Nephron progenitor cell (in vitro differentiated cells): ENCODE results near the gene BRMS1.

Source experiments
- DNase-seq: peaks from one replicate; pipeline ENCODE4 v3.0.0; 2021
- H3K27ac Mint-ChIP-seq: 2 replicates; pipeline ENCODE4 v1.8.0; 2021; ENCODE audit warnings: mild to moderate bottlenecking, moderate library complexity, mixed read lengths
- H3K27me3 Mint-ChIP-seq: 2 replicates; pipeline ENCODE4 v1.8.0; 2021; ENCODE audit warnings: mild to moderate bottlenecking, low read depth, mixed read lengths; ENCODE audit not compliant: poor library complexity
- H3K36me3 Mint-ChIP-seq: 2 replicates; pipeline ENCODE4 v1.8.0; 2021; ENCODE audit warnings: low read depth, mixed read lengths
- H3K4me1 Mint-ChIP-seq: 2 replicates; pipeline ENCODE4 v1.8.0; 2021; ENCODE audit warnings: mixed read lengths
- H3K4me3 Mint-ChIP-seq: 2 replicates; pipeline ENCODE4 v1.8.0; 2021; ENCODE audit warnings: mild to moderate bottlenecking, moderate library complexity, mixed read lengths
- H3K9me3 Mint-ChIP-seq: 2 replicates; pipeline ENCODE4 v1.8.0; 2021; ENCODE audit warnings: mild to moderate bottlenecking, moderate library complexity, mixed read lengths
- TF ChIP-seq, protein P1 (sequence below): fragments of 200-600 bp; sonication (generic); IDR thresholded peaks from 2 replicates; pipeline ENCODE4 v1.5.0; 2021; ENCODE audit warnings: antibody characterized with exemption

The BRMS1 gene

DNA sequence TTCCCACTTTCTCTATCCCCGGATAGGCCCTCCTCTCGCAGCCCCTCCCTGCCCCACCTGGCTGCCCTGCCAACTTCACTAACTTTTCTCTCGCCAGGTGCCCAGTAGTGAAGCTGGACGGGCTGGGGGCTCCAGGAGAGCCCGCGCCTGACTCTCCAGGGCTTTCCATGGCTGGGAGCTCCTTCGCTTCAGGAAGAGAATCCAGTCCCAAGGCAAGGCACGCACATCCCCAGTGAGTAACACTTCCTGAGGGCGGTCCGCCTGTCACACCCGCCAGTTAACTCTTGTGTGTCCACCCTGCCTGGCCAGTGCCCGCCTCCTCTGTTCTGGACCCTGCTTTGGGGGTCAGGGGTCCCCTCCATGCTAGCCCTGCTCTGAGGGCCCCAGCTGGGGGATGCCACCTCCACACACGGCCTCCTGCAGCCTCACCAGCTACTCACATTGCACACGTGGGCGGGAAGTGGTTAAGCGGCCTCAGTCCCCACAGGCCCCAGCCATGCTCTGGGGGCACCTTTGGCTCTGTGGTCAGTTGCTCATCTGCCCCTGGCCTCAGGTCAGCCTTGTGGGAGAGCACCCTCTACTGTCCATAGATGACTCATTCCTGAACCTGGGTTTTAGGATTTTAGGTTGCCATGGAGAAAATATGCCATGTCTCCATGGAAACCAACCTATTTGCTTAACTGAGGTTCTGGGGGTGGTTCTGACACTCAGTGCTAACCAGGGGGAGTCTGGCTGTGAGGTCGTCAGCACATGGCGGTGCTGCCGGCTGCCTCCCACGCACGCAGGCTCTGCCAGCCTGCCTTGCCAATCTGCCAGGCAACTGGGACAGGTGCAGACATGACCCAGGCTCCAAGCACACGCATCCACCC is 8.4 kb downstream of the BRMS1 start, which contains the start of gene RIN1:
RIN1 (minus strand) TSS at position 201 of the 869 bp plus-strand sequence; CDS start at position 169, 32 bp downstream.
- peaks cover 26% of the 10 kb centered on the region for H3K4me1 Mint-ChIP-seq
- H3K27ac Mint-ChIP-seq, result peak within 1 kb of the TSS; percentile 87
- no peaks in the 10 kb centered on the region for H3K9me3 Mint-ChIP-seq
- H3K27me3 Mint-ChIP-seq, result no peaks in the 10 kb centered on the region
- TF ChIP-seq, protein P1, sequence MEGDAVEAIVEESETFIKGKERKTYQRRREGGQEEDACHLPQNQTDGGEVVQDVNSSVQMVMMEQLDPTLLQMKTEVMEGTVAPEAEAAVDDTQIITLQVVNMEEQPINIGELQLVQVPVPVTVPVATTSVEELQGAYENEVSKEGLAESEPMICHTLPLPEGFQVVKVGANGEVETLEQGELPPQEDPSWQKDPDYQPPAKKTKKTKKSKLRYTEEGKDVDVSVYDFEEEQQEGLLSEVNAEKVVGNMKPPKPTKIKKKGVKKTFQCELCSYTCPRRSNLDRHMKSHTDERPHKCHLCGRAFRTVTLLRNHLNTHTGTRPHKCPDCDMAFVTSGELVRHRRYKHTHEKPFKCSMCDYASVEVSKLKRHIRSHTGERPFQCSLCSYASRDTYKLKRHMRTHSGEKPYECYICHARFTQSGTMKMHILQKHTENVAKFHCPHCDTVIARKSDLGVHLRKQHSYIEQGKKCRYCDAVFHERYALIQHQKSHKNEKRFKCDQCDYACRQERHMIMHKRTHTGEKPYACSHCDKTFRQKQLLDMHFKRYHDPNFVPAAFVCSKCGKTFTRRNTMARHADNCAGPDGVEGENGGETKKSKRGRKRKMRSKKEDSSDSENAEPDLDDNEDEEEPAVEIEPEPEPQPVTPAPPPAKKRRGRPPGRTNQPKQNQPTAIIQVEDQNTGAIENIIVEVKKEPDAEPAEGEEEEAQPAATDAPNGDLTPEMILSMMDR, result peak; percentile 30
- H3K4me3 Mint-ChIP-seq, result peak within 1 kb of the TSS; percentile 90
- peak; percentile 62 for DNase-seq
- peaks cover 3% of the 10 kb centered on the region for H3K36me3 Mint-ChIP-seq

DNA sequence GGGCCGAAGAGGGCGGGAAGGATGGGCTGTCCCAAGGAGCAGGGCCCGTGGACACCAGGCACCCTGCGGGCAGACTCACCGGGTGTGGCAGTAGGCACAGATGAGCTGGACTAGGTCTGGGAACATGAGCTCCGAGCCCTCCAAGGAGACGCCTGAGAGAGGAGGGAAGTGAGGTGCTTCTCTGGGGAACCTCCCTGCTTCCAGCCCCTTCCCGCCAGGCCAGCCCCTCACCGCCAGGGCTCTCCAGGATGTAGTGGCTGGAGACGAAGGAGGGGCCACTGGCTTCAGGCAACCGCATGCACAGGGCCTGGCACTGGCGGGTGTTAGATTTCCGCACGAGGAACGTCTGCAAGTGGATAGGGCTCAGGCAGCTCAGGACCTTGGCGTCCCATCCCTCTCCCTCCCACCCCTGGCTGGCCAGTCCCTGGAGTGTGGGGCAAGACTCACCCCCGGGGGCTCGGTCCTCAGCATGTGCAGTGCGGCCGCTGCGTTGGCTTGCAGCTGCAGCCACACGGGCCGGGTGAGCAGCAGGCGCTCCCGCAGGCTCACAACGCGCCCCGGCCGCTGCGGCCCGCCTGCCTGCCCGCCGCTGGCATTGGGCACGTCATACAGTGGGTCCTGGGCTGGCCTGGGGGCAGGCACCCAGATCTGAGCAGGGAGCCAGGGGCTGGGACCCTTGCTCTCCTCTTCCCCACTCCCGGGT is 9.2 kb downstream of the BRMS1 start:
- Mint-ChIP-seq H3K36me3 (no peaks in the 10 kb centered on the region), H3K27me3 (no peaks in the 10 kb centered on the region), H3K4me1 (peaks cover 27% of the 10 kb centered on the region), H3K4me3 (peak overlapping the region; percentile 90), H3K9me3 (no peaks in the 10 kb centered on the region), H3K27ac (no peak overlapping the region)
- TF ChIP-seq, protein P1, result no peak
- peak; percentile 59 for DNase-seq

DNA sequence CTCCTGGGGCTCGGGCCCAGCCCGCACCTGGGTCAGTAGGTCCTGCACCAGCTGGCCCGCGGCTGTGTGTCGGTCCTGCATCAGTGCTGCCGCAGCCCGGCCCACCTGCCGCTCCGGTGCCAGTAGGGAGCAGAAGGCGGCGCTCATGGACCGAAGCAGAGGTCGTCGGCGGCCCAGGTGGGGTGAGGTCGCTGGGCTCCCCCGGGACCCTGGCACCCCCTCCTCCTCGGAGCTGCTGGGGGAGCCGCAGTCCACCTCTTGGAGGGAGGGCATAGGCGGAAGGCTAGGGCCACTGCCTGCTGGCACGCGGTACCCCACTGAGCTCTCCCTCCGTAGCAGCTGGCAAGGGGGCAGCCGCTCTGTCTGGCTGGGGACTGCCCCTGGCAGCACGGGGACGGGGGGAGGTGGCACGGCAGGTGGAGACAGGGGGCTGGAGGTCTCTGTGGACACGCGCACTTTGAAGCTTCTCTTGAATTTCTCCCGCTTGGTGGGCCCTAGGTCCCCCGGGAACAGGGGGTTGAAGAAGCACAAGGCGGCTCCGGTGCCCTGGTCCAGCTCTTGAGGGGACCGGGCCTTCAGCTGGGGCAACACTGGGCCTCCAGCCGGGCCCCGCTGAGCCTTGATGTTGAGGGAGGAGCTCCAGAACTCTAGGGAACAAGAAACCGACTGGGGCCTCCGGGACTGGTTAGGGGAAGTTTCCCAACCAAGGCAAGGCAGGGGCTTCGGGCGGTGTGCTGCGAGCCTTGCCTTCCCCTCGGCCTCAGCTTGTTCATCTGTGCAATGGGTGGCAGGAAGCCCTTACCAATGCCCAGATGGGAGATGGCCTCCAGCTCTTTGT is 10.1 kb downstream of the BRMS1 start:
- Mint-ChIP-seq H3K27ac (no peak overlapping the region), H3K4me3 (peak overlapping the region; percentile 68), H3K36me3 (no peaks in the 10 kb centered on the region), H3K4me1 (peaks cover 35% of the 10 kb centered on the region), H3K9me3 (no peaks in the 10 kb centered on the region), H3K27me3 (no peaks in the 10 kb centered on the region)
- TF ChIP-seq, protein P1, result no peak
- no peak for DNase-seq

DNA sequence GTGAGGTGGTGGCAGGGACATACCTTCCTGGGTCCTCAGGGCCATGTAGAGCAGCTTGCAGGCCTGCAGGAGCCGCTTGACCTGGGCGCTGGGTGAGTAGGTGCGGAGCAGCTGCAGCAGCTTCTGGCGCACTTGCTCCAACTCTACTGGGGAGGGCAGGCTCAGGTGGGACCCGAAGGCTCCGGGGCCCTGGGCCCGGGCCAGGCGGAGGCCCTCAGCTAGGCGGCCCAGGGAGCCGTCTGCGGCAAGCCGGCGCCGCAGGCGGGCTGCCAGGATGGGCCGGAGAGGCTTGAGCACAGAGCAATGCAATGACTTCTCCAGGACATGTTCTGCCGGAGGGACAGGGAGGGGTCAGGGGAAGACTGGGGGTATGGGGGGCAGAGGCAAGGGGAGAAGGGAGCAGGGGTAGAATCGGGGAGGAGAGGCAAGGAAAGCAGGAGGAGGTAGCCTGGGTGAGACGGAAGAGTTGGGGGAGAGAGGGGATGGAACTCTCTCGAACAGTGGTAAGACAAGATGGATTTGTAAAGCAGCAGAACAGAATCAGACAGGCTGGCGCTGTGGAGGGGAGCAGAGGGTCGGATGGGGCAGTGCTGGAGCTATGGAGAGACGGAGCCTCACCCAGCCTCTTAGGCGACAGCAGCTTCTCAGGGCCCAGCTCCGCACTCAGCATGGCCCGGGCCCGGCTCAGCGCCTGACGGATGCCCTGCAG is 10.9 kb downstream of the BRMS1 start:
- peak overlapping the region; percentile 56 for H3K4me3 Mint-ChIP-seq
- H3K36me3 Mint-ChIP-seq, result no peaks in the 10 kb centered on the region
- H3K9me3 Mint-ChIP-seq, result no peaks in the 10 kb centered on the region
- no peaks in the 10 kb centered on the region for H3K27me3 Mint-ChIP-seq
- H3K4me1 Mint-ChIP-seq, result peaks cover 35% of the 10 kb centered on the region
- no peak overlapping the region for H3K27ac Mint-ChIP-seq
- TF ChIP-seq, protein P1, result no peak
- no peak for DNase-seq

DNA sequence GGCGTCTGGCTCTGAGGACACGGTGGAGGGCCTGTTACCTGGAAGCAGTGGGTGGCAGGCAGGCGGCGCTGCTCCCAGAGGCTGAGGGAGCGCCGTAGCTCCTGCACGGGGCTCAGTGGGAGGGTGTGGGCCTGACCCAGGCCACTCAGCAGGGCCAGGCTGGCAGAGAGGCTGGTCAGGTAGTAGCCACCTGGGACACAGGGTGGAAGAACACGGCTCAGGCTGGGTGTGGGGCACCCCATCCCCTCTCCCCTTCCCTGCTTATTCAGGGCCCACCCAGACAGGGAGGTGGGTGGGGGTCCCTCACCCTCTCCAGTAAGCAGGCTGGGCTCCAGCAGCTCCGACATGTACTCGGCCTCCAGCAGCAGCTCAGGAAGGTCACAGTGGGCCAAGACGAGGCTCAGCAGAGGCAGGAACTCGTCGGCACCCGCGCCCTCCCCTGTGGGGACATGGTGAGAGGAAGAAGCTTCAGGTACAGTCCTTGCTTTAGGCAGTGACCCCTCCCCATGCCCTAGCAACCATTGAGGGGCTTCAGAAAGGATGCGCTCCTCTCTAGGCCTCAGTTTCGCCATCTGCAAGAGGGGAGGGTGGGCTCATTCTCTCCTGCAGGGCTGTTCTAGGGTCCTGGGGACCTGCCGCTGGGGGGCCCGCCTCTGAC is 11.6 kb downstream of the BRMS1 start:
- Mint-ChIP-seq H3K9me3 (no peaks in the 10 kb centered on the region), H3K36me3 (no peaks in the 10 kb centered on the region), H3K27me3 (no peaks in the 10 kb centered on the region), H3K4me1 (peaks cover 41% of the 10 kb centered on the region), H3K27ac (no peak overlapping the region), H3K4me3 (no peak overlapping the region)
- TF ChIP-seq, protein P1, result no peak
- no peak for DNase-seq
